ENCODE data around the gene LIPE.

LIPE gene

DNA sequence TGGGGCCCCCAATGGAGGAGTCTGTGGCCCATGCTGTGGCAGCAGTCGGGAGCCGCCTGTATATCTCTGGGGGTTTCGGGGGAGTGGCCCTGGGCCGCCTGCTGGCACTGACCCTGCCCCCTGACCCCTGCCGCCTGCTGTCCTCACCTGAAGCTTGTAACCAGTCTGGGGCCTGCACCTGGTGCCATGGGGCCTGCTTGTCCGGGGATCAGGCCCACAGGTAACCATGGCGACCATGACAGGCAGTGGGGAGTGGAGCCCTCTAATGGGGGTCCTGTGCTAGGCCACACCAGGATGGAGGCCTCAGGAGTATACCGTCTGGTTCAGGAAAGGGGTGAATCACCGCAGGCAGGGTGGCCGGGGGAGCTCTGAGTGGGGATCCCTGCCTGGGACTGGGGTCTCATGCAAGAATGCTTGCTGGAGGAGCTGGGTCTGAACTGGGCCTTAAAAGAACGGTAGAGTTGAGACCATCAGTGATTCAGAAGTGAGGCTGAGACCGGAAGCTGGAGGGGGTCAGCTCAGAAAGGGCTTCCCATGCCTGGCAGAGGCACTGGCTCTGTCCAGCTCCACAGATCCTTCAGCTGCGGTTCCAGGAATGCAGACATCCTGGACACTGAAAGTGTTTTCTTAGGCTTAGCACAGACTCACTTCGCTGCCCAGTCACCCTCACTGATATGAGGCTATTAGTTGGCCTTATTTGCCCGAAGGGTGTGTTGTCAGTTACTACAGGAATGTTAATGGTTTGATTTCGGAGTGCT, 66.2 kb downstream of the LIPE start:
- Histone ChIP-seq H3K9ac (ENCODE audit: low read depth, low read length) (no peak overlapping the region), H3K4me1 (ENCODE audit: control insufficient read depth, insufficient read depth, low read length) (peaks cover 2% of the 10 kb centered on the region), H3K36me3 (ENCODE audit: control insufficient read depth, insufficient read depth, low read length) (peaks cover 41% of the 10 kb centered on the region), H3K27me3 (ENCODE audit: control insufficient read depth, insufficient read depth, low read length) (no peaks in the 10 kb centered on the region), H3K9me3 (ENCODE audit: control insufficient read depth, insufficient read depth, low read length) (no peaks in the 10 kb centered on the region), H3K4me3 (ENCODE audit: low read depth, low read length) (no peak overlapping the region)

DNA sequence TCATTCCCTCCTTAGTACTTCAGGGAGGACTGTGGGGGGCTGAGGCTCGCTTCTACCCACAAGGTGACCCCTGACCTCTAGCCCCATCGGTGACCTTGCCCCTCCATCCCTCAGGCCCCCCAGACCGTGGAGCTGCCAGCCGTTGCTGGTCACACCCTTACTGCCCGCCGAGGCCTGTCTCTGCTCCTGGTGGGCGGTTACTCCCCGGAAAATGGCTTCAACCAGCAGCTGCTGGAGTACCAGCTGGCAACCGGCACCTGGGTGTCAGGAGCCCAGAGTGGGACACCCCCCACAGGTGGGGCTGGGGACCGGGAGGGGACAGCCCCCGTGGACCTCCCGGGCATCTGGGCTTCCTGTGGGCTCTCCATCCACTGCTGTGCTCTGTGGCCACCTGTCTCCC, 69.9 kb downstream of the LIPE start:
- no peak overlapping the region for H3K9ac ChIP-seq (ENCODE audit: low read depth, low read length)
- no peaks in the 10 kb centered on the region for H3K9me3 ChIP-seq (ENCODE audit: control insufficient read depth, insufficient read depth, low read length)
- H3K27me3 ChIP-seq (ENCODE audit: control insufficient read depth, insufficient read depth, low read length) = no peaks in the 10 kb centered on the region
- H3K36me3 ChIP-seq (ENCODE audit: control insufficient read depth, insufficient read depth, low read length) = peaks cover 33% of the 10 kb centered on the region
- no peaks in the 10 kb centered on the region for H3K4me1 ChIP-seq (ENCODE audit: control insufficient read depth, insufficient read depth, low read length)
- H3K4me3 ChIP-seq (ENCODE audit: low read depth, low read length) = no peak overlapping the region

GRCh38 chr19:42356686-42357085, 70.5 kb downstream of the LIPE start:
- Histone ChIP-seq H3K36me3 (ENCODE audit: control insufficient read depth, insufficient read depth, low read length) (peaks cover 31% of the 10 kb centered on the region), H3K4me3 (ENCODE audit: low read depth, low read length) (no peak overlapping the region), H3K4me1 (ENCODE audit: control insufficient read depth, insufficient read depth, low read length) (no peaks in the 10 kb centered on the region), H3K9ac (ENCODE audit: low read depth, low read length) (no peak overlapping the region), H3K9me3 (ENCODE audit: control insufficient read depth, insufficient read depth, low read length) (no peaks in the 10 kb centered on the region), H3K27me3 (ENCODE audit: control insufficient read depth, insufficient read depth, low read length) (no peaks in the 10 kb centered on the region)

DNA sequence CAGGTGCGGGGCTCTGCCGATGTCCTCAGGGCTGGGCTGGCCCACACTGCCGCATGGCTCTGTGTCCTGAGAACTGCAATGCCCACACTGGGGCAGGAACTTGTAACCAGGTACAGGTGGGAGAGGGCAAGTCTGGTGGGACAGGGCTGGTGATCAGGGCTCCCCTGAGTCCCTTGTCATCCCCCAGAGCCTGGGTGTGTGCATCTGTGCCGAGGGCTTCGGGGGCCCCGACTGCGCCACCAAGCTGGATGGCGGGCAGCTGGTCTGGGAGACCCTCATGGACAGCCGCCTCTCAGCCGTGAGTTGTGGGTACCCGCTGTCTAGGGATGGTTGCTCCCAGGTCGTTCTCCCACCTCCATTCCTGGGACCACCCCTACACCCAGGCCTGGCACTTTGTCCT, 71.3 kb downstream of the LIPE start:
- Histone ChIP-seq H3K9me3 (ENCODE audit: control insufficient read depth, insufficient read depth, low read length) (no peaks in the 10 kb centered on the region), H3K27me3 (ENCODE audit: control insufficient read depth, insufficient read depth, low read length) (no peaks in the 10 kb centered on the region), H3K4me1 (ENCODE audit: control insufficient read depth, insufficient read depth, low read length) (no peaks in the 10 kb centered on the region), H3K9ac (ENCODE audit: low read depth, low read length) (no peak overlapping the region), H3K4me3 (ENCODE audit: low read depth, low read length) (no peak overlapping the region), H3K36me3 (ENCODE audit: control insufficient read depth, insufficient read depth, low read length) (peaks cover 34% of the 10 kb centered on the region)

GRCh38 chr19:42353341-42354015, 73.7 kb downstream of the LIPE start:
- H3K36me3 ChIP-seq (ENCODE audit: control insufficient read depth, insufficient read depth, low read length) = peaks cover 36% of the 10 kb centered on the region
- no peak overlapping the region for H3K4me3 ChIP-seq (ENCODE audit: low read depth, low read length)
- no peaks in the 10 kb centered on the region for H3K27me3 ChIP-seq (ENCODE audit: control insufficient read depth, insufficient read depth, low read length)
- no peak overlapping the region for H3K9ac ChIP-seq (ENCODE audit: low read depth, low read length)
- no peaks in the 10 kb centered on the region for H3K4me1 ChIP-seq (ENCODE audit: control insufficient read depth, insufficient read depth, low read length)
- H3K9me3 ChIP-seq (ENCODE audit: control insufficient read depth, insufficient read depth, low read length) = no peaks in the 10 kb centered on the region

GRCh38 chr19:42352301-42353259, 74.6 kb downstream of the LIPE start:
- H3K4me1 ChIP-seq (ENCODE audit: control insufficient read depth, insufficient read depth, low read length) = no peaks in the 10 kb centered on the region
- no peaks in the 10 kb centered on the region for H3K9me3 ChIP-seq (ENCODE audit: control insufficient read depth, insufficient read depth, low read length)
- no peaks in the 10 kb centered on the region for H3K27me3 ChIP-seq (ENCODE audit: control insufficient read depth, insufficient read depth, low read length)
- H3K9ac ChIP-seq (ENCODE audit: low read depth, low read length) = no peak overlapping the region
- no peak overlapping the region for H3K4me3 ChIP-seq (ENCODE audit: low read depth, low read length)
- peaks cover 28% of the 10 kb centered on the region for H3K36me3 ChIP-seq (ENCODE audit: control insufficient read depth, insufficient read depth, low read length)
